Heart right ventricle (tissue), 16 donors: Measurements from ENCODE around the gene C3. TPM values are rescaled to one million over a fixed set of nuclear protein-coding genes. Genes with fewer than 3 reads are reported as not detected.

ENCODE experiments used
- ATAC-seq, 8 donors: fragments of 200-7000 bp; cut with Tn5 transposase; one replicate each; pipeline ENCODE4 v1.9.1; 2020; ENCODE audit warnings: mild to moderate bottlenecking in 8 of 8, moderate library complexity in 8 of 8, moderate number of reproducible peaks in 1 of 8
- DNase-seq, 2 donors: peaks; one replicate each; pipeline ENCODE4 v3.0.0-alpha.2; 2020
- H3K27ac ChIP-seq, 10 donors: fragments of 200-600 bp; sonication (generic) in 2 of 10; one replicate each; pipeline versions ENCODE4 v1.5.0 to v1.8.0; 2020 to 2022; ENCODE audit warnings: mild to moderate bottlenecking in 3 of 10
- H3K27me3 ChIP-seq, 7 donors: fragments of 200-600 bp; one replicate each; pipeline ENCODE4 v1.8.0; 2021 to 2022; ENCODE audit warnings: mild to moderate bottlenecking in 2 of 7
- H3K36me3 ChIP-seq, 9 donors: fragments of 200-600 bp; sonication (generic) in 1 of 9; one replicate each; pipeline versions ENCODE4 v1.5.0 to v1.8.0; 2020 to 2022; ENCODE audit warnings: mild to moderate bottlenecking in 2 of 9
- H3K4me1 ChIP-seq, 9 donors: fragments of 200-600 bp; sonication (generic) in 1 of 9; one replicate each; pipeline versions ENCODE4 v1.5.0 to v1.8.0; 2020 to 2022; ENCODE audit warnings: mild to moderate bottlenecking in 4 of 9
- H3K4me3 ChIP-seq, 10 donors: fragments of 200-600 bp; sonication (generic) in 2 of 10; one replicate each; pipeline versions ENCODE4 v1.5.0 to v1.8.0; 2020 to 2022; ENCODE audit warnings: mild to moderate bottlenecking in 7 of 10, moderate library complexity in 2 of 10
- H3K9me3 ChIP-seq, 11 donors: fragments of 200-600 bp in 10 of 11; sonication (generic) in 2 of 11; one replicate each; pipeline versions ENCODE4 v1.5.0 to v1.8.0; 2013 to 2022; ENCODE audit warnings: mild to moderate bottlenecking in 2 of 11, control low read depth in 1 of 11, moderate library complexity in 1 of 11
- CTCF ChIP-seq, 9 donors: fragments of 200-600 bp; sonication (generic) in 2 of 9; IDR thresholded peaks; one replicate each; pipeline versions ENCODE4 v1.5.0 to v1.8.0; 2021 to 2022; ENCODE audit warnings: antibody characterized with exemption in 9 of 9, mild to moderate bottlenecking in 5 of 9, moderate library complexity in 1 of 9
- WGBS, 2 donors: extraction: QIAGEN DNeasy Blood & Tissue Kit; methylation state at CpG; one replicate each; pipeline ENCODE4 v1.1.7; 2013; ENCODE audit warnings: inconsistent platforms in 1 of 2; 5-methylcytosine and 5-hydroxymethylcytosine counted together
- intact Hi-C, 10 donors: fragments of 100-400 bp; cut with DNase I; formaldehyde crosslinking; loops; one replicate each; pipeline versions ENCODE4 v1.11.1 to v1.14.2; 2022
- polyA plus RNA-seq, 2 donors: library from polyadenylated mRNA; stranded (reverse); fragments of 200-250 nt; gene quantifications; one replicate each; pipeline ENCODE4 v1.2.3, GENCODE V29; 2013
- total RNA-seq, 10 donors: library from RNA; stranded (reverse); fragmentation: NEBNext Ultra II Directional in 3 of 10; extraction: Animal tissue kit (Norgen Biotek cat#: 25700) in 3 of 10; gene quantifications; one replicate each; pipeline versions ENCODE4 v1.2.1 to v1.2.4, GENCODE V29; 2021 to 2023
- donor health status: Arrhythmogenic right ventricular cardiomyopathy.
- donor health status: ischemic (EF 13 %, LVEDD 7.1; RV severe dilation, severe dysfunction).
- donor health status: healthy with polysubstance abuse.
- donor health status: DM: no; HTN: yes; CAD: no.
- donor health status: DM: no; HTN: no; CAD: no.
- donor health status: ischemic (EF 25% LVEDD 6.9; RV normal size, moderate dysfunction).
- donor health status: ischemic (EF 25% LVEDD 5.7; RV mildly dilated, moderate dysfunction).
- donor health status: healthy.
- donor health status: DM: yes; HTN: yes; CAD: no.
- donor health status: Ischemic cardiomyopathy.
- donor health status: ischemic (EF 35%, LVEDD 5.7; RV mildly dilated, moderate dysfunction).
- donor health status: nonischemic (EF 11% LVEDD 7.7; RV severe dilation, severe dysfunction).
- donor health status: DM: yes; HTN: yes; CAD: no.
- donor health status: PGD.
- donor health status: ischemic (EF 29% LVEDD 5.4; RV normal size, mild dysfunction).
- donor health status: nonischemic (EF 23%, LVEDD 6.1; RV moderate dilation, normal function).

C3 gene
- total and polyA plus RNA-seq, 12 donors: 23.0 to 475 (median 170) TPM

- peaks cover 0 to 27% (median 0%) of the 10 kb centered on the region in 9 donors for H3K4me1 ChIP-seq
- no peak for DNase-seq
- intact Hi-C loops: no loop called here
- peaks cover 0 to 6% (median 0%) of the 10 kb centered on the region in 11 donors for H3K9me3 ChIP-seq
- peak overlapping the region in 1 of 10 donors; percentile 75 for H3K27ac ChIP-seq
- H3K36me3 ChIP-seq: peaks cover 0 to 8% (median 0%) of the 10 kb centered on the region in 9 donors
- peaks cover 0 to 17% (median 4%) of the 10 kb centered on the region in 7 donors for H3K27me3 ChIP-seq
- no peak for ATAC-seq
- no peak for TF ChIP-seq CTCF (IDR thresholded peaks at IDR 0.05)
- WGBS, 2 donors: 86 to 90% methylated on average over 11 of the region's 11 CpGs
- peak overlapping the region in 1 of 10 donors; percentile 52 for H3K4me3 ChIP-seq
These were observed 51.8 kb downstream of the C3 start for GRCh38 chr19:6668691-6669090.

DNA sequence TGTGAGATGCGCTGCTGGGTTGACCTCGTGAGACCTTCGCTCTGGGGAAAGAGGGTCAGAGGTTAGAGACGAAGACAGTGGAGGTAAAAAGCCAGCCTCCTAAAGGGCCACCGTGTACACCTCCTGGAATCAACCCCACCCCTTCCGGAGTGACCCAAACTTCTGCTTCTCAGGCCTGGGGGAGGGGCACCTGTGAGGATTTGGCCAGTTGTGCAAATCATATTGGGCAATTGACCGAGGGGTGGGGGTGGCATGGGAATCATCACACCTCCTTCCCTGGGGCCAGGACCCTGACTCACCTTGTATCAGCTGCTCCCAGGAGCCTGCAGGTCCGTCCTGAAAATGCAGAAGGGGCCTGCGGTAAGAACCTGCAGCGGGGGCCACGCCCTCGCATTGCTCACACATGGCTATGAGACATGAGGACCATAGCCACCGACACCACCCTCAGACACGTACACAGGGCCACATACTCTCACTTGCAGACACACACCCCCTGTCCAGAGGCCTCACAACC is 53.3 kb downstream of the C3 start:
- peaks cover 0 to 8% (median 0%) of the 10 kb centered on the region in 9 donors for H3K36me3 ChIP-seq
- intact Hi-C loops: no loop called here
- H3K4me3 ChIP-seq: peak overlapping the region in 1 of 10 donors; percentile 52
- peaks cover 0 to 30% (median 7%) of the 10 kb centered on the region in 7 donors for H3K27me3 ChIP-seq
- peak overlapping the region in 1 of 10 donors; percentile 75 for H3K27ac ChIP-seq
- peaks cover 0 to 42% (median 0%) of the 10 kb centered on the region in 9 donors for H3K4me1 ChIP-seq
- H3K9me3 ChIP-seq: peaks cover 0 to 7% (median 0%) of the 10 kb centered on the region in 11 donors
- DNase-seq: no peak
- WGBS, 2 donors: 76 to 80% methylated on average over 14 of the region's 14 CpGs
- peak in 2 of 8 donors; percentile 15 to 38 for ATAC-seq
- TF ChIP-seq CTCF (IDR thresholded peaks at IDR 0.05): no peak

DNA sequence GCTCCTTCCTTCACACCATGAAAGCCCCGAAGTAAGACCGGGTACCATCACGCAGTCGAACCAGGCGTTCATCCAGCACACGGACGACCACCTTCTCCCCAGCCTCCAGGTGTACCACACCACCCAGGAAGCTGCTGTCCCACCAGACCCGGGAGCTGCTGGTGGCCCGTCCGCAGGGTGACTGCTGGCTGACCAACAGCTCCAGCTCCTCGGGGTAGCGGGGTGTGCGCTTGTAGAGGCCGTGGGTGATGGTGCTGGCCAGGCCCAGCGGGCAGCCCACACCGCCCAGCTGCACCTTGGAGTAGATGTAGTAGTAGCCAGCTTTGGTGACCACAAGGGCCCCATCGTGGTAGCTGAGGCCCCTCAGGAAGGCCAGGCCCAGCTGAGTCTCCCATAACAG is 55.5 kb downstream of the C3 start:
- intact Hi-C loops: no loop called here
- no peak for ATAC-seq
- H3K4me1 ChIP-seq: peaks cover 0 to 48% (median 0%) of the 10 kb centered on the region in 9 donors
- peaks cover 0 to 52% (median 26%) of the 10 kb centered on the region in 7 donors for H3K27me3 ChIP-seq
- TF ChIP-seq CTCF (IDR thresholded peaks at IDR 0.05): no peak
- peaks cover 0 to 8% (median 0%) of the 10 kb centered on the region in 9 donors for H3K36me3 ChIP-seq
- no peak for DNase-seq
- H3K9me3 ChIP-seq: peaks cover 0 to 7% (median 0%) of the 10 kb centered on the region in 11 donors
- H3K4me3 ChIP-seq: no peak overlapping the region
- 96 to 97% methylated on average over 17 of the region's 17 CpGs for WGBS, 2 donors
- no peak overlapping the region for H3K27ac ChIP-seq

DNA sequence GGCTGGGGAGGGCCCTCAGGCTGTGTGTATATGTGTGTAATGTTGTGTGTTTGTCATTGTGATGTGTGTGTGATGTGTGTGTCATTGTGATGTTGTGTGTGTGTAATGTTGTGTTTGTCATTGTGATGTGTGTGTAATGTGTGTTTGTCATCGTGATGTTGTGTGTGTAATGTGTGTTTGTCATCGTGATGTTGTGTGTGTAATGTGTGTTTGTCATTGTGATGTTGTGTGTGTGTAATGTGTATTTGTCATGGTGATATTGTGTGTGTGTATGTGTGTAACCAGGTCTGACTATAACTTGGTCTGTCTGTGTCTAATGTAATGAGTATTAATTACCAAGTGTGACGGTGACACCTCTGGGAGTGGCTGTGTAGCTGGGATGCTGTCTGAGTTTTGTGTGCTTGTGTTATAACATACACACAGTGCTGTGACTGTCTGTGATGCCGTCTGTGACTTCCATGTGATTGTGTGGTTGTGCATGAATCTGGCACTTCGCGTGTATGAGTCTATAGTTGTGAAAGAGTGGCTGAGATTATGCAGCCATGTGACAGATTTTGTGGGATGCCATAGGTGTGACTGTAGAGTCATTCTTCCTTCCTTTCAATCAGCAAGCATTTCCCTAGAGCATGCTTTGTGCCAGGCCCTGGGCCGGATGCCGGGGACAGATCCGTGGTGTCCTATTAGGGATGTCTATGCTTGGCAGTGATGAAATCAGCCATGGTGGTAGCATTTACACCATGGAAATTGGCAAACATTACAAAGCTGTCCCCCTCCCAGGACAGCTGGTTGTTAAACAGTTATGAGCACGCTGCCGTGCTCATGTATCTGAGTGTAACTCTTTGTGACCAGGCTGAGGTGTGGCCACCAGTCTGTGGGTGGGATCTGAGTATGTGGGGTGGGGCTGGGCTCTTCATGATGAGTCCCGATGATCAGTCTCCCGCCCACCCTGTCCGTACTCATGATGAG is 56.9 kb downstream of the C3 start:
- intact Hi-C loops: no loop called here
- whole genome bisulfite sequencing, 2 donors: 78 to 79% methylated on average over 14 of the region's 14 CpGs
- Histone ChIP-seq H3K27me3 (peaks cover 0 to 61% (median 40%) of the 10 kb centered on the region in 7 donors), H3K4me1 (peaks cover 0 to 48% (median 0%) of the 10 kb centered on the region in 9 donors), H3K4me3 (no peak overlapping the region), H3K36me3 (peaks cover 0 to 8% (median 0%) of the 10 kb centered on the region in 9 donors), H3K27ac (peak overlapping the region in 1 of 10 donors; percentile 26), H3K9me3 (peaks cover 0 to 7% (median 0%) of the 10 kb centered on the region in 11 donors)
- ATAC-seq (no peak), DNase-seq (no peak)
- TF ChIP-seq CTCF (IDR thresholded peaks at IDR 0.05): no peak
